Colonic mucosa (tissue), 4 donors: Measurements from ENCODE around the gene DDX46. TPM values are rescaled to one million over a fixed set of nuclear protein-coding genes. Genes with fewer than 3 reads are reported as not detected.

Source experiments
- DNase-seq: peaks from one replicate; pipeline ENCODE4 v3.0.0-alpha.2; 2020
- H3K27ac ChIP-seq: fragments of 200-600 bp; one replicate; pipeline ENCODE4 v1.8.0; 2021
- H3K27me3 ChIP-seq: fragments of 200-600 bp; one replicate; pipeline ENCODE4 v1.8.0; 2021
- H3K36me3 ChIP-seq: fragments of 200-600 bp; one replicate; pipeline ENCODE4 v1.8.0; 2021
- H3K4me1 ChIP-seq: fragments of 200-600 bp; one replicate; pipeline ENCODE4 v1.8.0; 2021; ENCODE audit warnings: mild to moderate bottlenecking
- H3K4me3 ChIP-seq: fragments of 200-600 bp; one replicate; pipeline ENCODE4 v1.8.0; 2021
- H3K9ac ChIP-seq, 2 donors: one replicate each; pipeline ENCODE4 v1.7.0; 2013; ENCODE audit warnings: control low read depth in 2 of 2, low read depth in 2 of 2, low read length in 2 of 2
- H3K9me3 ChIP-seq: fragments of 200-600 bp; one replicate; pipeline ENCODE4 v1.8.0; 2021
- CTCF ChIP-seq: fragments of 200-600 bp; IDR thresholded peaks from one replicate; pipeline ENCODE4 v1.8.0; 2022; ENCODE audit warnings: antibody characterized with exemption, mild to moderate bottlenecking
- intact Hi-C: fragments of 100-400 bp; cut with DNase I; formaldehyde crosslinking; loops from one replicate; pipeline ENCODE4 v1.14.1; 2022
- total RNA-seq, 2 donors: library from RNA; stranded (reverse); fragmentation: NEBNext Ultra II Directional in 1 of 2; extraction: Animal tissue kit (Norgen Biotek cat#: 25700) in 1 of 2; gene quantifications; one replicate each; pipeline ENCODE4 v1.2.1, GENCODE V29; 2021
- donor health status: healthy.
- donor health status: DM: no; HTN: no; CAD: no.
- donor health status: DM: no; HTN: no; CAD: no.

Gene DDX46
- total RNA-seq, 2 donors from 2014 or later: 38.2 to 49.3 TPM

GRCh38 chr5:134819407-134819963 is 60.9 kb downstream of the DDX46 start:
- intact Hi-C loops: no loop called here

GRCh38 chr5:134821841-134822240 is 63.3 kb downstream of the DDX46 start:
- intact Hi-C loops: no loop called here
- Histone ChIP-seq H3K9me3 (no peaks in the 10 kb centered on the region), H3K36me3 (no peaks in the 10 kb centered on the region), H3K4me3 (no peak overlapping the region), H3K27me3 (no peaks in the 10 kb centered on the region), H3K4me1 (no peaks in the 10 kb centered on the region), H3K27ac (no peak overlapping the region), H3K9ac (no peak overlapping the region)
- DNase-seq: no peak
- no peak for TF ChIP-seq CTCF

More at GRCh38 chr5:134819407-134819963, 60.9 kb downstream of the DDX46 start:
- Histone ChIP-seq H3K36me3 (no peaks in the 10 kb centered on the region), H3K27me3 (no peaks in the 10 kb centered on the region), H3K9ac (no peak overlapping the region), H3K27ac (no peak overlapping the region), H3K4me1 (no peaks in the 10 kb centered on the region), H3K9me3 (no peaks in the 10 kb centered on the region), H3K4me3 (no peak overlapping the region)
- TF ChIP-seq CTCF: no peak
- no peak for DNase-seq

DNA sequence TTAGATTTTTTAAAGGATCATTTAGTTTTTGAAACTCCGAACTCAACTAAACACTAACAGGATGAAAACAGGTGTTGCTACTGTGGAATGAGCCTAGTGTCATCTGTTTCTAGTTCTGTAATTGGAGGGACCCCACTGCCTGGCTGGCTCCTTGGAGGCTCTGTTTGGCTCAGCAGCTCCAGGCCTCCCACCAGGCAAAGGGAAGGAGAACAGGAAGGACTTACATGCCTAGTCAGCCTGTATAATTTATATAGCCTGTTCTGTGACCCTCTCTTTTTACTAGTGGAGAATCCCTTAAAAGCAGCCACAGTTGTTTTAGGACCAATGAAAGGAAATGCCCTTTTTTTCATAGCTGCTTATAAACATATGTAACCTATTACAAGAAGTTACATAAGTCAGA is 66.1 kb downstream of the DDX46 start:
- no peak for DNase-seq
- Histone ChIP-seq H3K4me3 (no peak overlapping the region), H3K27ac (no peak overlapping the region), H3K9ac (no peak overlapping the region), H3K27me3 (no peaks in the 10 kb centered on the region), H3K36me3 (no peaks in the 10 kb centered on the region), H3K9me3 (no peaks in the 10 kb centered on the region), H3K4me1 (no peaks in the 10 kb centered on the region)
- no peak for TF ChIP-seq CTCF
- intact Hi-C loops: no loop called here

DNA sequence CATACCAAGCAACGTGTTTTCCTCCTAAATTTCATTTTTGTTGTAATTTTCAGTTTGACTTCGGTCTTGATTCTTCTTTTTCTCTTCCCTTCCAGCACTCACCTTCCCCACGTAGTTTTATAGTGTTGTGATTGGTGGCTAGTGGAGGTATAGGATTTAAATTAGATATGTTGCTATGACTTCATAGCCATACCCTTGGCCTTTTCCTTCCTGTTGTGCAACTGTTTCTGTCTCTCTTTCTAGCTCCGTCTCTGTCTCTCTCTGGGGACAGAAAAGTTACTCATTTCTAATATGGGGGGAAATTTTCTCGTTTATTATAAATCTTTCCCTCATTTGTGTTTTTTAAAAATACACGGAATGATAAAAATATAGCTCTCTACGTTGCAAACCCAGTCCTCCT is 66.6 kb downstream of the DDX46 start:
- Histone ChIP-seq H3K4me1 (no peaks in the 10 kb centered on the region), H3K4me3 (no peak overlapping the region), H3K9ac (no peak overlapping the region), H3K27ac (no peak overlapping the region), H3K9me3 (no peaks in the 10 kb centered on the region), H3K27me3 (no peaks in the 10 kb centered on the region), H3K36me3 (no peaks in the 10 kb centered on the region)
- no peak for DNase-seq
- intact Hi-C loops: no loop called here
- TF ChIP-seq CTCF: no peak

GRCh38 chr5:134833340-134834032 is 74.9 kb downstream of the DDX46 start:
- DNase-seq: no peak
- no peak overlapping the region for H3K27ac ChIP-seq
- no peaks in the 10 kb centered on the region for H3K4me1 ChIP-seq
- no peak overlapping the region for H3K9ac ChIP-seq
- H3K36me3 ChIP-seq: no peaks in the 10 kb centered on the region
- H3K27me3 ChIP-seq: no peaks in the 10 kb centered on the region
- no peak overlapping the region for H3K4me3 ChIP-seq
- intact Hi-C loops: no loop called here
- H3K9me3 ChIP-seq: no peaks in the 10 kb centered on the region
- TF ChIP-seq CTCF: no peak
